Measurements from ENCODE around the gene GALNT5.

- TF ChIP-seq POLR2A (IDR thresholded peaks at IDR 0.05; ENCODE audit: low read depth) (no peak), CTCF (IDR thresholded peaks at IDR 0.05) (no peak)
These were observed 21.1 kb upstream of the GALNT5 start for GRCh38 chr2:157236404-157236803.

Measured in esophagus muscularis mucosa (tissue), 3 donors.